IPS-NIHi11 (cell line): ENCODE results near the gene ACP4.
"Not testable (repeated sequence)": the region's sequence is repeated elsewhere in the genome, so short reads cannot be mapped to it uniquely, and the experiment has no call there.

Experiments used
- DNase-seq: peaks from one replicate; pipeline ENCODE4 v3.0.0; 2012; ENCODE audit warnings: mixed read lengths, low spot score

Gene ACP4

GRCh38 chr19:50797429-50797780 lies 7.2 kb downstream of the ACP4 start:
- no peak for DNase-seq

GRCh38 chr19:50797781-50798658 lies 7.8 kb downstream of the ACP4 start:
- no peak for DNase-seq

- no peak for DNase-seq
Observed at GRCh38 chr19:50798659-50799546, 8.7 kb downstream of the ACP4 start.

- DNase-seq, result no peak
Observed at GRCh38 chr19:50799547-50799851, 9.3 kb downstream of the ACP4 start.

GRCh38 chr19:50801107-50801506 lies 10.9 kb downstream of the ACP4 start:
- DNase-seq, result no peak

GRCh38 chr19:50803633-50804419 lies 13.6 kb downstream of the ACP4 start:
- peak; percentile 64 for DNase-seq

- DNase-seq, result peak; percentile 96
Observed at GRCh38 chr19:50804420-50805272, 14.4 kb downstream of the ACP4 start.

GRCh38 chr19:50808856-50809255 lies 18.6 kb downstream of the ACP4 start:
- no peak for DNase-seq

GRCh38 chr19:50811622-50812238 lies 21.5 kb downstream of the ACP4 start:
- DNase-seq, result not testable (repeated sequence)

- no peak for DNase-seq
Observed at GRCh38 chr19:50812474-50812873, 22.3 kb downstream of the ACP4 start.

- no peak for DNase-seq
Observed at GRCh38 chr19:50814883-50815282, 24.7 kb downstream of the ACP4 start.

- DNase-seq, result no peak
Observed at GRCh38 chr19:50815439-50815838, 25.2 kb downstream of the ACP4 start.

GRCh38 chr19:50817941-50818858 lies 28.0 kb downstream of the ACP4 start:
- peak; percentile 98 for DNase-seq

- no peak for DNase-seq
Observed at GRCh38 chr19:50818859-50819472, 28.8 kb downstream of the ACP4 start.

GRCh38 chr19:50819636-50820035 lies 29.4 kb downstream of the ACP4 start:
- DNase-seq, result no peak

GRCh38 chr19:50820086-50820485 lies 29.9 kb downstream of the ACP4 start:
- DNase-seq, result no peak

- DNase-seq, result peak; percentile 46
Observed at GRCh38 chr19:50820549-50821247, 30.5 kb downstream of the ACP4 start.

- DNase-seq, result no peak
Observed at GRCh38 chr19:50821248-50821612, 31.0 kb downstream of the ACP4 start.

GRCh38 chr19:50821622-50822021 lies 31.4 kb downstream of the ACP4 start:
- DNase-seq, result no peak
